HG03039 (cell line): Measurements from ENCODE around the gene NDUFS1.
"Not testable (repeated sequence)": the region's sequence is repeated elsewhere in the genome, so short reads cannot be mapped to it uniquely, and the experiment has no call there.

ENCODE experiments used
- ATAC-seq: cut with Tn5 transposase; IDR thresholded peaks from one replicate; pipeline ENCODE4 v1.9.1; 2021; ENCODE audit warnings: mild to moderate bottlenecking, moderate library complexity; ENCODE audit not compliant: unreplicated experiment

NDUFS1 gene

GRCh38 chr2:206159346-206160124 is at the start of gene NDUFS1, which contains the start of gene EEF1B2:
TSS of gene NDUFS1 (minus strand) at chr2:206159444. CDS start at chr2:206153678, 5,766 bp downstream.
TSS of gene EEF1B2 (plus strand) at chr2:206159895. CDS start at chr2:206159980, 85 bp downstream.
- ATAC-seq: peak; percentile 86

GRCh38 chr2:206208900-206209299 is 49.7 kb upstream of the NDUFS1 start:
- no peak for ATAC-seq

DNA sequence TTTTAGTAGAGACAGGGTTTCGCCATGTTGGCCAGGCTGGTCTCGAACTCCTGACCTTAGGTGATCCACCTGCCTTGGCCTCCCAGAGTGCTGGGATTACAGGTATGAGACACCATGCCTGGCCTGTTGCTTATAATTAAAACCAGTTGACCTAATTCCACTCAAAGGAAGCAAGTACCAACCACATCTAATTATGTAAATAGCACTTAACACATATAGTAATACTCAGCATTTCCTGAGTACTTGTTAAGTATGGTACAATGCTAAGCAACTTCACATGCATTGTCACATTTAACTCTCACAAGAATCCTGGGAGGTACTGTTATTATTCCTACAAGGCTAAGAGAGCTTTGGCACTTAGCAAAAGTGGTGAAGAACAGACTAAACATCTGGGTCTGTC is 48.1 kb upstream of the NDUFS1 start:
- ATAC-seq: not testable (repeated sequence)

GRCh38 chr2:206204710-206205109 is 45.5 kb upstream of the NDUFS1 start:
- no peak for ATAC-seq

GRCh38 chr2:206203331-206203730 is 44.1 kb upstream of the NDUFS1 start:
- ATAC-seq: no peak

- ATAC-seq: no peak
Measured at GRCh38 chr2:206202446-206202845, 43.2 kb upstream of the NDUFS1 start.

DNA sequence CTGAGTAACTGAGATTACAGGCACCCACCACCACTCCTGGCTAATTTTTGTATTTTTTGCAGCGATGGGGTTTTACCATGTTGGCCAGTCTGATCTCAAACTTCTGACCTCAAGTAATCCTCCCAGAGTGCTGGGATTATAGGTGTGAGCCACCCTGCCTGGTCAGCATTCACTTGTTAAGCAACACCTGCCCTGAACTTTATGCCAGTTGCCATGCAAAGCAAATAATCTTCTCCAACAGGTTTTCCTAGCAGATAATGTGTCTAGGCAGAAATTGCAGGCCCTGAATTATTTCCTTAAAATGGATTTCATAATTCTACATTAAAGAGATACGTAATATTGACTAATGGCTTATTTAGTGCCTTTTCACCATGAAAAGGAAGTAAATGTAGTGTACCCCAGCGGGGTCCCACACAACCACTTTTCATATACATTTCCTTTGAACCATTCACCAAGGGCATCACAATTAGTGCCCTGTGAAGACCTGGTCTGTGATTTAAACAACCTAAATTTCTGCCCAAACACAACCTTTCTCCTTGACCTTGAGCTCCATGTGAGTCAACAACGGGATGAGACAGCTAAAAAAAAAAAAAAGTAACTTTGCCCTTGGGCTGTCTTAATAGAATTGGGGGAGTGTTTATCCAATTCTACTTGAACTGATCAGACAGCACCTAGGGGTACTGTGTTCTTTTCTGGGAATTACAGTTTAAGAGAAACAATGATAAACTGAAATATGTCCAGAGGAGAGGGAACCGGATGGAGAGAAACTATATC is 42.0 kb upstream of the NDUFS1 start:
- no peak for ATAC-seq

GRCh38 chr2:206198677-206199076 is 39.4 kb upstream of the NDUFS1 start:
- no peak for ATAC-seq

GRCh38 chr2:206193671-206194357 is 34.6 kb upstream of the NDUFS1 start:
- no peak for ATAC-seq

GRCh38 chr2:206192157-206192556 is 32.9 kb upstream of the NDUFS1 start:
- no peak for ATAC-seq

- ATAC-seq: no peak
Measured at GRCh38 chr2:206190689-206191088, 31.4 kb upstream of the NDUFS1 start.

GRCh38 chr2:206190111-206190510 is 30.9 kb upstream of the NDUFS1 start:
- ATAC-seq: no peak

- no peak for ATAC-seq
Measured at GRCh38 chr2:206189691-206190090, 30.4 kb upstream of the NDUFS1 start.

DNA sequence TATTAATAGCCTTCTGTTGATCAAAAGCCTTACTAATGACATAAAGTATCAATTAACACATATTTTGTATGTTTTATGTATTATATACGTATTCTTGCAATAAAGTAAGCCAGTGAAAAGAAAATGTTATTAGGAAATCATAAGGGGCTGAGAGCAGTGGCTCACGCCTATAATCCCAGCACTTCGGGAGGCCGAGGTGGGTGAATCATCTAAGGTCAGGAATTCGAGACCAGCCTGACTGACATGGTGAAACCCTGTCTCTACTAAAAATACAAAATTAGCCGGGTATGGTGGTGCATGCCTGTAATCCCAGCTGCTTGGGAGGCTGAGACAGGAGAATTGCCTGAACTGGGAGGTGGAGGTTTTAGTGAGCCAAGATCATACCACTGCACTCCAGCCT is 22.3 kb upstream of the NDUFS1 start:
- ATAC-seq: not testable (repeated sequence)

- no peak for ATAC-seq
Measured at GRCh38 chr2:206176901-206177300, 17.7 kb upstream of the NDUFS1 start.

- no peak for ATAC-seq
Measured at GRCh38 chr2:206176121-206176520, 16.9 kb upstream of the NDUFS1 start.

- no peak for ATAC-seq
Measured at GRCh38 chr2:206173147-206173546, 13.9 kb upstream of the NDUFS1 start.

- not testable (repeated sequence) for ATAC-seq
Measured at GRCh38 chr2:206171624-206172397, 12.6 kb upstream of the NDUFS1 start.

DNA sequence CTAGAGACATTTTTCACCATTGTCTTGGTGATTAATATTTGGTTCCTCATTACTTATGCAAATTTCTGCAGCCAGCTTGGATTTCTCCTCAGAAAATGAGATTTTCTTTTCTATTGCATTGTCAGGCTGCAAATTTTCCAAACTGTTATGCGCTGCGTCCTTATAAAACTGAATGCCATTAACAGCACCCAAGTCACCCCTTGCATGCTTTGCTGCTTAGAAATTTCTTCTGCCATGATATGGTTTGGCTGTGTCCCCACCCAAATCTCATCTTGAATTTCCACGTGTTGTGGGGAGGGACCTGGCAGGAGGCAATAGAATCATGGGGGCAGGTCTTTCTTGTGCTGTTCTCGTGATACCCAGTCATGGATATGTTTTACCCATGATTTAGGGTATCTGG is 9.0 kb upstream of the NDUFS1 start:
- not testable (repeated sequence) for ATAC-seq

DNA sequence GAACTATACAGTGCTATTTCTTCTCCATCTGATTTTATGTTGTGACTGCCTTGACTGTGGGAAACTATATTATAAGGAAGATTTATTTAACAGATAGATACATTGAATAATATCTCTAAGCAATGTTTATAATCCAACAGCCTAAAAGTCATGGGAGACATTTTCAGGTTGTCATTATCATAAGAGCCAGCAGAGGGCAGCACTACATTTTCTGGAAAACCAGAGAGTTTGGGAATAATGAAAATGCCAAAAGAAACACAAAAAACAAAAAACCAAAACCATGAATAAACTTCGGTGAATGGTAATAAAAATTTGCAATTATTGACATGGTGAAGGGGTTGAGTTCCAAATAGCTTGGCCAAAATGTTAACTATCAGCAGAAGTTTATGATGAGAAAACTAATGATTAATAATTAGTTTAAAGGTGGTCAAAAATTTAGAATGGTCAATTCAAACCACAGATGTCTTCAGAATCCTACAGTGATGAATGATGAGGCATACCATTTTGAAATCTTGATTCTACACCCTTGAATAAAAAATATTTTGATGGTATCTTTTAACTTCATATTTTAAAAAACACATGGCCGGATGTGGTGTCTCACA is 5.1 kb upstream of the NDUFS1 start:
- no peak for ATAC-seq
